HepG2 (cell line): ENCODE results near the gene MEG3. TPM values are rescaled to one million over a fixed set of nuclear protein-coding genes. Genes with fewer than 3 reads are reported as not detected.

Source experiments
- ATAC-seq: fragments of 200-7000 bp; cut with Tn5 transposase; 3 replicates; pipeline ENCODE4 v1.9.1; 2020; ENCODE audit warnings: mild to moderate bottlenecking, moderate library complexity
- BruUV-seq: library from RNA; stranded (reverse); fragments of 400-500 nt; replicated peaks from 2 replicates; lab custom pipeline; 2021; lab: Mats Ljungman, UMichigan
- CTCF ChIA-PET: fragments of 300-600 bp; formaldehyde crosslinking; extraction: SDS; loops from one replicate; lab custom pipeline; 2021; ENCODE audit warnings: low total read pairs, inconsistent platforms, low intra/inter-chr PET ratio; lab: Yijun Ruan, JAX
- POLR2A ChIA-PET: fragments of 350-600 bp; sonication (Branson Sonifier 250); formaldehyde crosslinking; loops from one replicate; lab custom pipeline; 2020; ENCODE audit warnings: antibody characterized with exemption, inconsistent platforms; lab: Yijun Ruan, JAX
- DNase-seq: peaks from one replicate; pipeline ENCODE4 v3.0.0-alpha.2; 2015; ENCODE audit warnings: low spot score
- FAIRE-seq: peaks from 3 replicates; lab custom pipeline; 2011; peaks lifted over from hg19 to GRCh38; lab: Jason Lieb, UNC
- H2AFZ ChIP-seq: one replicate; pipeline ENCODE4 v1.6.1; 2011; ENCODE audit warnings: low read length, inconsistent platforms
- H3K27ac ChIP-seq: fragments of 300-600 bp; 3 replicates; pipeline ENCODE4 v1.8.0; 2011; ENCODE audit warnings: mixed run types, mild to moderate bottlenecking, mixed read lengths, low read length, inconsistent platforms; ENCODE audit not compliant: insufficient read depth; ENCODE audit errors: extremely low read length
- H3K27me3 ChIP-seq, 2 experiments: fragments of 200-600 bp in 1 of 2; 2 replicates in 1 of 2; 3 replicates in 1 of 2; pipeline versions ENCODE4 v1.6.0 to v1.8.0; 2011; ENCODE audit warnings: low read length in 2 of 2, mild to moderate bottlenecking in 2 of 2, moderate library complexity in 2 of 2, inconsistent platforms in 1 of 2; ENCODE audit not compliant: insufficient read depth in 2 of 2, control insufficient read depth in 1 of 2
- H3K36me3 ChIP-seq, 2 experiments: fragments of 200-600 bp in 1 of 2; replicated peaks in 1 of 2; 2 replicates in 1 of 2; 3 replicates in 1 of 2; pipeline versions ENCODE4 v1.5.1 to v1.8.0; 2011; ENCODE audit warnings: low read length in 2 of 2, inconsistent platforms in 1 of 2; ENCODE audit not compliant: insufficient read depth in 2 of 2, control insufficient read depth in 1 of 2
- H3K4me1 ChIP-seq: 2 replicates; pipeline ENCODE4 v1.5.1; 2012; ENCODE audit warnings: low read length, inconsistent platforms; ENCODE audit not compliant: insufficient read depth
- H3K4me2 ChIP-seq: 2 replicates; pipeline ENCODE4 v1.6.0; 2011; ENCODE audit warnings: low read depth, low read length, inconsistent platforms
- H3K4me3 ChIP-seq, 3 experiments: fragments of 200-600 bp in 1 of 3; sonication (generic), shearing (Covaris generic) in 1 of 3; replicated peaks in 1 of 3; 2 replicates each; pipeline ENCODE4 v1.5.1; 2011 to 2016; ENCODE audit warnings: low read length in 3 of 3, inconsistent platforms in 2 of 3, low read depth in 2 of 3, mild to moderate bottlenecking in 2 of 3, control low read depth in 1 of 3, mixed read lengths in 1 of 3; ENCODE audit not compliant: insufficient read depth in 1 of 3
- H3K79me2 ChIP-seq: one replicate; pipeline ENCODE4 v1.6.1; 2011; ENCODE audit warnings: low read length, inconsistent platforms; ENCODE audit not compliant: insufficient read depth
- H3K9ac ChIP-seq: 2 replicates; pipeline ENCODE4 v1.6.0; 2011; ENCODE audit warnings: mild to moderate bottlenecking, low read depth, low read length, inconsistent platforms; ENCODE audit not compliant: insufficient read depth
- H3K9me3 ChIP-seq: 2 replicates; pipeline ENCODE4 v1.5.1; 2012; ENCODE audit warnings: mild to moderate bottlenecking, low read length
- H4K20me1 ChIP-seq: 2 replicates; pipeline ENCODE4 v1.6.0; 2011; ENCODE audit warnings: inconsistent platforms, mild to moderate bottlenecking, low read length, moderate library complexity; ENCODE audit not compliant: insufficient read depth
- ATM ChIP-seq: fragments of 450-650 bp; IDR thresholded peaks from 2 replicates; pipeline ENCODE4 v1.7.1; 2017; ENCODE audit warnings: mild to moderate bottlenecking, borderline replicate concordance
- CCDC6 ChIP-seq: sonication (generic); formaldehyde crosslinking; IDR thresholded peaks from 2 replicates; pipeline ENCODE4 v1.8.1; 2022; ENCODE audit warnings: mild to moderate bottlenecking, missing genetic modification reagents, moderate library complexity
- ELF4 ChIP-seq: sonication (generic); formaldehyde crosslinking; IDR thresholded peaks from 2 replicates; pipeline ENCODE4 v1.5.0; 2020; ENCODE audit warnings: missing genetic modification reagents, mild to moderate bottlenecking, moderate library complexity, borderline replicate concordance
- HNRNPUL1 ChIP-seq: fragments of 200-400 bp; formaldehyde crosslinking; IDR thresholded peaks from 2 replicates; pipeline ENCODE4 v1.6.1; 2017; ENCODE audit warnings: low read depth, mild to moderate bottlenecking, low read length, moderate library complexity
- MAF1 ChIP-seq: sonication (generic); formaldehyde crosslinking; IDR thresholded peaks from 2 replicates; pipeline ENCODE4 v1.5.0; 2020; ENCODE audit warnings: missing genetic modification reagents, borderline replicate concordance
- MTF2 ChIP-seq: sonication (generic); formaldehyde crosslinking; IDR thresholded peaks from 2 replicates; pipeline ENCODE4 v1.5.0; 2020; ENCODE audit warnings: missing genetic modification reagents, borderline replicate concordance
- NPAS2 ChIP-seq: sonication (generic); formaldehyde crosslinking; IDR thresholded peaks from 2 replicates; pipeline ENCODE4 v1.8.0; 2022; ENCODE audit warnings: mild to moderate bottlenecking, missing genetic modification reagents, borderline replicate concordance
- ZBTB20 ChIP-seq: sonication (generic); formaldehyde crosslinking; IDR thresholded peaks from 2 replicates; pipeline ENCODE4 v1.8.1; 2023; ENCODE audit warnings: missing genetic modification reagents, low read depth, mild to moderate bottlenecking, borderline replicate concordance
- ZNF17 ChIP-seq: sonication (generic); formaldehyde crosslinking; IDR thresholded peaks from 2 replicates; pipeline ENCODE4 v1.5.0; 2020; ENCODE audit warnings: mild to moderate bottlenecking, missing genetic modification reagents
- ZNF367 ChIP-seq: sonication (generic); formaldehyde crosslinking; IDR thresholded peaks from 2 replicates; pipeline ENCODE4 v1.4.0; 2020; ENCODE audit warnings: missing genetic modification reagents, borderline replicate concordance
- ZSCAN21 ChIP-seq: sonication (generic); formaldehyde crosslinking; IDR thresholded peaks from 2 replicates; pipeline ENCODE4 v1.8.0; 2022; ENCODE audit warnings: mild to moderate bottlenecking, missing genetic modification reagents, moderate library complexity, borderline replicate concordance
- WGBS: methylation state at CpG from one replicate; pipeline ENCODE4 v1.1.6; 2017; ENCODE audit warnings: low lambda C conversion rate; 5-methylcytosine and 5-hydroxymethylcytosine counted together
- in situ Hi-C: cut with HindIII; loops from 2 replicates; pipeline ENCODE4 v1.10.0; 2017; ENCODE audit warnings: low pct_unique_long_range_greater_than_20kb; ENCODE audit not compliant: extremely low pct_ligation_motif_present
- intact Hi-C: fragments of 100-400 bp; cut with micrococcal nuclease; formaldehyde crosslinking; loops from one replicate; pipeline ENCODE4 v1.10.0; 2022; ENCODE audit not compliant: unreplicated experiment
- polyA plus RNA-seq, 8 experiments: library from polyadenylated mRNA; depleted of rRNA in 3 of 8; stranded (reverse) in 7 of 8; unstranded in 1 of 8; fragments of >200 nt; fragmentation: Illumina TruSeq in 4 of 8; extraction: Trizol in 4 of 8; gene quantifications; 2 replicates each; pipeline versions ENCODE4 v1.2.1 to v1.2.3, GENCODE V29; 2011 to 2016; ENCODE audit warnings: low read depth in 4 of 8, missing spikeins in 1 of 8, mixed read lengths in 1 of 8; ENCODE audit not compliant: insufficient read depth in 1 of 8
- total RNA-seq, 5 experiments: library from RNA; depleted of rRNA; stranded (reverse); fragments of >200 nt; fragmentation: Illumina TruSeq; extraction: Trizol; gene quantifications; 2 replicates each; pipeline ENCODE4 v1.2.3, GENCODE V29; 2016; ENCODE audit warnings: low read depth in 1 of 5
- TF ChIP-seq, protein P1 (sequence below): sonication (generic); formaldehyde crosslinking; IDR thresholded peaks from 2 replicates; pipeline ENCODE4 v1.5.1; 2020; ENCODE audit warnings: missing genetic modification reagents, mild to moderate bottlenecking, borderline replicate concordance
- TF ChIP-seq, protein P2 (sequence below): sonication (generic); formaldehyde crosslinking; IDR thresholded peaks from 2 replicates; pipeline ENCODE4 v1.4.0; 2020; ENCODE audit warnings: mild to moderate bottlenecking, missing genetic modification reagents, borderline replicate concordance
- TF ChIP-seq, protein P3 (sequence below), 2 experiments: fragments of 450-650 bp in 1 of 2; sonication (generic) in 1 of 2; formaldehyde crosslinking; IDR thresholded peaks; 2 replicates each; pipeline versions ENCODE4 v1.5.0 to v1.8.0; 2020 to 2022; ENCODE audit warnings: mild to moderate bottlenecking in 1 of 2, missing genetic modification reagents in 1 of 2
- TF ChIP-seq, protein P4 (sequence below): sonication (generic); formaldehyde crosslinking; IDR thresholded peaks from 2 replicates; pipeline ENCODE4 v1.8.0; 2022; ENCODE audit warnings: mild to moderate bottlenecking, missing genetic modification reagents

The MEG3 gene
- total and polyA plus RNA-seq, 2 of the 13 experiments (the other 11 are each of a cell fraction or from before 2014, with no cell fraction given), result 0.17 TPM; not detected in 1

DNA sequence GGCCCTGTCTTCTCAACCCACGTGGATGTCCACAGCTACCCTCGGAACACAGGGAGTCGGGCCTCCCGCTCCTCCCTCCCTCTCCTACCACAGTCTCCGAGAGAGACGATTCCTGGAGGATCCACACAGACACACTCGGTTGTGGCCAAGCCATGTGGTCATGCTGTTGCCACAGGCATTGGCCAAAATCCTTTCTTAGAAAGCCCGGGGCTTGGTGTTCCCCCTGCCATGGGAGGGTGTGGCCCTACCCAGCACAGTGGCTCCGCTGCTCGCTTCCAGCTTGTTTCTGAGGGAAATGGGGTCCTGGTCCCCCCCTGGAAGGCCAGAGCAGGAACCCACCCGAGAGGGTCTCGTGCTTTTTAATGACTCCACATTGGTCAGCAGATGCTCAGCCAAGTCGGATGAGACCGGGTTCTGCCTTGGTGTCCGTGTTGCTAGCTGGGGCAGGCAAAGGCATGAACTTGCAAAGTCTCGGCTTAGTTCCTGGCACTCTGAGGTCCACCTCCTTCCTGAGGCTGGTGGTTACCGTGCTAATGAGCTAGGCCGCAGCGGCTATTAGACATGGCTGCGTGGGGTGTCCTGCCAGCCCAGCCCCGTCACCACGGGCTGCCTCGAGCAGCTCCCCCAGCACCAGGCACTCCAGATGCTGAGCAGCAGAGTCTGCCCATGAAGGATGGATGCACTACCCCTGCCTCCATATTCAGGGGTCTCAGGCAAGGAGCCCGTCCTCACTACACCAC, 46.8 kb upstream of the MEG3 start (continued):
- TF ChIP-seq, protein P1, sequence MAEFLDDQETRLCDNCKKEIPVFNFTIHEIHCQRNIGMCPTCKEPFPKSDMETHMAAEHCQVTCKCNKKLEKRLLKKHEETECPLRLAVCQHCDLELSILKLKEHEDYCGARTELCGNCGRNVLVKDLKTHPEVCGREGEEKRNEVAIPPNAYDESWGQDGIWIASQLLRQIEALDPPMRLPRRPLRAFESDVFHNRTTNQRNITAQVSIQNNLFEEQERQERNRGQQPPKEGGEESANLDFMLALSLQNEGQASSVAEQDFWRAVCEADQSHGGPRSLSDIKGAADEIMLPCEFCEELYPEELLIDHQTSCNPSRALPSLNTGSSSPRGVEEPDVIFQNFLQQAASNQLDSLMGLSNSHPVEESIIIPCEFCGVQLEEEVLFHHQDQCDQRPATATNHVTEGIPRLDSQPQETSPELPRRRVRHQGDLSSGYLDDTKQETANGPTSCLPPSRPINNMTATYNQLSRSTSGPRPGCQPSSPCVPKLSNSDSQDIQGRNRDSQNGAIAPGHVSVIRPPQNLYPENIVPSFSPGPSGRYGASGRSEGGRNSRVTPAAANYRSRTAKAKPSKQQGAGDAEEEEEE (CRISPR knock-in tag), result no peak
- TF ChIP-seq ZBTB20 (CRISPR knock-in tag) (no peak), ZNF367 (CRISPR knock-in tag) (no peak), ATM (no peak), ZNF17 (no peak), CCDC6 (CRISPR knock-in tag) (no peak), ELF4 (no peak)
- TF ChIP-seq, protein P2, sequence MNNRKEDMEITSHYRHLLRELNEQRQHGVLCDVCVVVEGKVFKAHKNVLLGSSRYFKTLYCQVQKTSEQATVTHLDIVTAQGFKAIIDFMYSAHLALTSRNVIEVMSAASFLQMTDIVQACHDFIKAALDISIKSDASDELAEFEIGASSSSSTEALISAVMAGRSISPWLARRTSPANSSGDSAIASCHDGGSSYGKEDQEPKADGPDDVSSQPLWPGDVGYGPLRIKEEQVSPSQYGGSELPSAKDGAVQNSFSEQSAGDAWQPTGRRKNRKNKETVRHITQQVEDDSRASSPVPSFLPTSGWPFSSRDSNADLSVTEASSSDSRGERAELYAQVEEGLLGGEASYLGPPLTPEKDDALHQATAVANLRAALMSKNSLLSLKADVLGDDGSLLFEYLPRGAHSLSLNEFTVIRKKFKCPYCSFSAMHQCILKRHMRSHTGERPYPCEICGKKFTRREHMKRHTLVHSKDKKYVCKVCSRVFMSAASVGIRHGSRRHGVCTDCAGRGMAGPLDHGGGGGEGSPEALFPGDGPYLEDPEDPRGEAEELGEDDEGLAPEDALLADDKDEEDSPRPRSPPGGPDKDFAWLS (CRISPR knock-in tag), result no peak

DNA sequence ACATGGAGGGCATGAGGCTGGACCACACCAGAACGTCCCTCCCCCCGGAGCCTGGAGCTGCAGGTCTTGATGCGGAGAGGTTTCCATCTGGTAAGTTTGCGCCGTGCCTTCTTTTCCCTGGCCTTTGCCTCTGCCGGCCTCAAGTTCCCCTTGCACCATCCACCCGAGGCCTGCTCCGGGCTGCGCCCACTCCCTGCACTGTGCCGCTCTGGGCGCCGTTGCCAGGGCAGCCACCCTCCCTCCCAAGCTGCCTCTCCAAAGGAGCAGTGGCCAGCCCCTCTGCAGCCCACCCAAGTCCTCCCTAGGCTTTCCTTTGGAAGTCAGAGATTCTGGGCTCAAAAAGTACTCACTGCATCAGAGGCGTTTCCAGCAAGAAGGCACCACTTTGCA, 46.2 kb upstream of the MEG3 start:
- WGBS, result 93% methylated on average over 12 of the region's 13 CpGs
- ChIA-PET POLR2A (no interaction called here), CTCF (no interaction called here)
- Histone ChIP-seq H3K9me3 (no peaks in the 10 kb centered on the region), H3K79me2 (no peaks in the 10 kb centered on the region), H3K4me3 (no peak overlapping the region), H3K9ac (no peak overlapping the region), H3K36me3 (no peaks in the 10 kb centered on the region), H4K20me1 (no peaks in the 10 kb centered on the region), H2AFZ (no peak overlapping the region), H3K4me1 (peaks cover 33% of the 10 kb centered on the region), H3K27me3 (no peaks in the 10 kb centered on the region), H3K27ac (no peak overlapping the region), H3K4me2 (no peak overlapping the region)
- no TSS peak for BruUV-seq
- ATAC-seq (no peak), FAIRE-seq (no peak), DNase-seq (no peak)
- intact Hi-C loops, result no loop called here
- in situ Hi-C loops, result no loop called here
- TF ChIP-seq ZSCAN21 (no peak), MAF1 (CRISPR knock-in tag) (no peak), HNRNPUL1 (no peak), MTF2 (CRISPR knock-in tag) (no peak), NPAS2 (CRISPR knock-in tag) (no peak)
- TF ChIP-seq, protein P3, sequence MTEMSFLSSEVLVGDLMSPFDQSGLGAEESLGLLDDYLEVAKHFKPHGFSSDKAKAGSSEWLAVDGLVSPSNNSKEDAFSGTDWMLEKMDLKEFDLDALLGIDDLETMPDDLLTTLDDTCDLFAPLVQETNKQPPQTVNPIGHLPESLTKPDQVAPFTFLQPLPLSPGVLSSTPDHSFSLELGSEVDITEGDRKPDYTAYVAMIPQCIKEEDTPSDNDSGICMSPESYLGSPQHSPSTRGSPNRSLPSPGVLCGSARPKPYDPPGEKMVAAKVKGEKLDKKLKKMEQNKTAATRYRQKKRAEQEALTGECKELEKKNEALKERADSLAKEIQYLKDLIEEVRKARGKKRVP (CRISPR knock-in tag; IDR thresholded peaks at IDR 0.05), result no peak
- TF ChIP-seq, protein P4, sequence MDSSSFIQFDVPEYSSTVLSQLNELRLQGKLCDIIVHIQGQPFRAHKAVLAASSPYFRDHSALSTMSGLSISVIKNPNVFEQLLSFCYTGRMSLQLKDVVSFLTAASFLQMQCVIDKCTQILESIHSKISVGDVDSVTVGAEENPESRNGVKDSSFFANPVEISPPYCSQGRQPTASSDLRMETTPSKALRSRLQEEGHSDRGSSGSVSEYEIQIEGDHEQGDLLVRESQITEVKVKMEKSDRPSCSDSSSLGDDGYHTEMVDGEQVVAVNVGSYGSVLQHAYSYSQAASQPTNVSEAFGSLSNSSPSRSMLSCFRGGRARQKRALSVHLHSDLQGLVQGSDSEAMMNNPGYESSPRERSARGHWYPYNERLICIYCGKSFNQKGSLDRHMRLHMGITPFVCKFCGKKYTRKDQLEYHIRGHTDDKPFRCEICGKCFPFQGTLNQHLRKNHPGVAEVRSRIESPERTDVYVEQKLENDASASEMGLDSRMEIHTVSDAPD (CRISPR knock-in tag), result no peak
